IPS-15b (cell line): ENCODE measurements around the gene CCDC34.

Experiments
- H3K27me3 ChIP-seq: one replicate; pipeline ENCODE4 v1.6.1; 2013; ENCODE audit warnings: low read length; ENCODE audit not compliant: control insufficient read depth, insufficient read depth
- H3K36me3 ChIP-seq: one replicate; pipeline ENCODE4 v1.6.1; 2013; ENCODE audit warnings: low read length; ENCODE audit not compliant: control insufficient read depth, insufficient read depth
- H3K4me1 ChIP-seq: one replicate; pipeline ENCODE4 v1.6.1; 2013; ENCODE audit warnings: mild to moderate bottlenecking, low read length; ENCODE audit not compliant: control insufficient read depth, insufficient read depth
- H3K4me3 ChIP-seq: one replicate; pipeline ENCODE4 v1.5.1; 2013; ENCODE audit warnings: low read depth, low read length
- H3K9ac ChIP-seq: one replicate; pipeline ENCODE4 v1.6.1; 2013; ENCODE audit warnings: low read depth, mild to moderate bottlenecking, low read length
- H3K9me3 ChIP-seq: one replicate; pipeline ENCODE4 v1.6.1; 2013; ENCODE audit warnings: mild to moderate bottlenecking, low read length; ENCODE audit not compliant: control insufficient read depth, insufficient read depth

Gene CCDC34

GRCh38 chr11:27310707-27311106 lies 52.3 kb downstream of the CCDC34 start:
- Histone ChIP-seq H3K4me3 (no peak overlapping the region), H3K27me3 (no peaks in the 10 kb centered on the region), H3K4me1 (no peaks in the 10 kb centered on the region), H3K9ac (no peak overlapping the region), H3K36me3 (no peaks in the 10 kb centered on the region), H3K9me3 (no peaks in the 10 kb centered on the region)

- Histone ChIP-seq H3K36me3 (no peaks in the 10 kb centered on the region), H3K9me3 (peaks cover 1% of the 10 kb centered on the region), H3K9ac (no peak overlapping the region), H3K4me1 (no peaks in the 10 kb centered on the region), H3K27me3 (no peaks in the 10 kb centered on the region), H3K4me3 (no peak overlapping the region)
These were observed 52.8 kb downstream of the CCDC34 start for GRCh38 chr11:27310182-27310581.

GRCh38 chr11:27309046-27309445 lies 54.0 kb downstream of the CCDC34 start:
- no peaks in the 10 kb centered on the region for H3K36me3 ChIP-seq
- no peak overlapping the region for H3K4me3 ChIP-seq
- no peak overlapping the region for H3K9ac ChIP-seq
- no peaks in the 10 kb centered on the region for H3K27me3 ChIP-seq
- H3K9me3 ChIP-seq: peaks cover 3% of the 10 kb centered on the region
- H3K4me1 ChIP-seq: no peaks in the 10 kb centered on the region

GRCh38 chr11:27307232-27307631 lies 55.8 kb downstream of the CCDC34 start:
- H3K4me3 ChIP-seq: no peak overlapping the region
- no peaks in the 10 kb centered on the region for H3K27me3 ChIP-seq
- no peak overlapping the region for H3K9ac ChIP-seq
- no peaks in the 10 kb centered on the region for H3K36me3 ChIP-seq
- H3K9me3 ChIP-seq: peaks cover 3% of the 10 kb centered on the region
- no peaks in the 10 kb centered on the region for H3K4me1 ChIP-seq

- H3K9me3 ChIP-seq: peaks cover 3% of the 10 kb centered on the region
- no peak overlapping the region for H3K9ac ChIP-seq
- no peaks in the 10 kb centered on the region for H3K36me3 ChIP-seq
- no peaks in the 10 kb centered on the region for H3K27me3 ChIP-seq
- no peak overlapping the region for H3K4me3 ChIP-seq
- H3K4me1 ChIP-seq: no peaks in the 10 kb centered on the region
These were observed 57.3 kb downstream of the CCDC34 start for GRCh38 chr11:27305751-27306150.

- H3K9me3 ChIP-seq: peaks cover 3% of the 10 kb centered on the region
- H3K4me3 ChIP-seq: no peak overlapping the region
- H3K9ac ChIP-seq: no peak overlapping the region
- no peaks in the 10 kb centered on the region for H3K36me3 ChIP-seq
- no peaks in the 10 kb centered on the region for H3K4me1 ChIP-seq
- no peaks in the 10 kb centered on the region for H3K27me3 ChIP-seq
These were observed 58.5 kb downstream of the CCDC34 start for GRCh38 chr11:27304514-27304913.

- Histone ChIP-seq H3K4me3 (no peak overlapping the region), H3K4me1 (no peaks in the 10 kb centered on the region), H3K36me3 (no peaks in the 10 kb centered on the region)
These were observed 59.1 kb downstream of the CCDC34 start for GRCh38 chr11:27303903-27304302.

GRCh38 chr11:27300974-27301373 lies 62.0 kb downstream of the CCDC34 start:
- Histone ChIP-seq H3K9ac (no peak overlapping the region), H3K9me3 (peaks cover 3% of the 10 kb centered on the region), H3K36me3 (no peaks in the 10 kb centered on the region), H3K4me3 (no peak overlapping the region), H3K4me1 (no peaks in the 10 kb centered on the region), H3K27me3 (no peaks in the 10 kb centered on the region)

More at GRCh38 chr11:27303903-27304302, 59.1 kb downstream of the CCDC34 start:
- H3K9ac ChIP-seq: no peak overlapping the region
- peaks cover 3% of the 10 kb centered on the region for H3K9me3 ChIP-seq
- no peaks in the 10 kb centered on the region for H3K27me3 ChIP-seq

GRCh38 chr11:27297616-27298015 lies 65.4 kb downstream of the CCDC34 start:
- no peaks in the 10 kb centered on the region for H3K27me3 ChIP-seq
- no peak overlapping the region for H3K9ac ChIP-seq
- no peaks in the 10 kb centered on the region for H3K36me3 ChIP-seq
- H3K9me3 ChIP-seq: peaks cover 2% of the 10 kb centered on the region
- H3K4me3 ChIP-seq: no peak overlapping the region
- H3K4me1 ChIP-seq: peaks cover 5% of the 10 kb centered on the region

- Histone ChIP-seq H3K9me3 (peaks cover 8% of the 10 kb centered on the region), H3K4me1 (peaks cover 5% of the 10 kb centered on the region), H3K36me3 (no peaks in the 10 kb centered on the region), H3K9ac (no peak overlapping the region), H3K27me3 (no peaks in the 10 kb centered on the region), H3K4me3 (no peak overlapping the region)
These were observed 66.5 kb downstream of the CCDC34 start for GRCh38 chr11:27296497-27296896.

- no peaks in the 10 kb centered on the region for H3K36me3 ChIP-seq
- peaks cover 13% of the 10 kb centered on the region for H3K9me3 ChIP-seq
- no peak overlapping the region for H3K9ac ChIP-seq
- H3K4me3 ChIP-seq: no peak overlapping the region
- H3K4me1 ChIP-seq: peaks cover 5% of the 10 kb centered on the region
- no peaks in the 10 kb centered on the region for H3K27me3 ChIP-seq
These were observed 67.1 kb downstream of the CCDC34 start for GRCh38 chr11:27295928-27296327.

GRCh38 chr11:27294654-27295053 lies 68.4 kb downstream of the CCDC34 start:
- peaks cover 5% of the 10 kb centered on the region for H3K4me1 ChIP-seq
- H3K36me3 ChIP-seq: no peaks in the 10 kb centered on the region
- H3K9me3 ChIP-seq: peaks cover 18% of the 10 kb centered on the region
- no peaks in the 10 kb centered on the region for H3K27me3 ChIP-seq
- no peak overlapping the region for H3K9ac ChIP-seq
- no peak overlapping the region for H3K4me3 ChIP-seq
